ENCODE measurements around the gene LARGE2. TPM values are rescaled to one million over a fixed set of nuclear protein-coding genes. Genes with fewer than 3 reads are reported as not detected.

LARGE2 gene
- total and polyA plus RNA-seq, 2 of the 13 experiments (the other 11 are each of a cell fraction or from before 2014, with no cell fraction given) = 8.5 to 21.6 TPM

DNA sequence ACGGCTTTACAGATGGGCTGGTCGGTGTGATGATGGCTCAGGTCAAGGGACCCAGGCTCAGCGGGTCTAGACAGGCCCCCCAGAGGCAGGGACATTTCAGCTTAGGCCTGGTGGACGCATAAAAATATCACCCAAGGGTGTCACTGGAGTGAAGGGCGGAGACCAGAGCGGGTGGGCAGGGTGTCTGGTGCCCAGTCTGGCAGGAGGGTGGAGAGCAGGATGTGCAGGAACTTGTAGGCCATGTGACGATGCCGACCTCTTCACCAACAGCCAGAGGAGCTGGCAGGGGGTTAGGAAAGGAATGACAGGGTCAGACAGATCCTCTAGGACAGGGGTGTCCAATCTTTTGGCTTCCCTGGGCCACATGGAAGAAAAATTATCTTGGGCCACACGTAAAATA is 32.5 kb upstream of the LARGE2 start (continued):
- TF ChIP-seq, protein P1, sequence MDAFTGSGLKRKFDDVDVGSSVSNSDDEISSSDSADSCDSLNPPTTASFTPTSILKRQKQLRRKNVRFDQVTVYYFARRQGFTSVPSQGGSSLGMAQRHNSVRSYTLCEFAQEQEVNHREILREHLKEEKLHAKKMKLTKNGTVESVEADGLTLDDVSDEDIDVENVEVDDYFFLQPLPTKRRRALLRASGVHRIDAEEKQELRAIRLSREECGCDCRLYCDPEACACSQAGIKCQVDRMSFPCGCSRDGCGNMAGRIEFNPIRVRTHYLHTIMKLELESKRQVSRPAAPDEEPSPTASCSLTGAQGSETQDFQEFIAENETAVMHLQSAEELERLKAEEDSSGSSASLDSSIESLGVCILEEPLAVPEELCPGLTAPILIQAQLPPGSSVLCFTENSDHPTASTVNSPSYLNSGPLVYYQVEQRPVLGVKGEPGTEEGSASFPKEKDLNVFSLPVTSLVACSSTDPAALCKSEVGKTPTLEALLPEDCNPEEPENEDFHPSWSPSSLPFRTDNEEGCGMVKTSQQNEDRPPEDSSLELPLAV (CRISPR knock-in tag; conservative IDR thresholded peaks at IDR 0.05; ENCODE audit: low read depth) = no peak
- TF ChIP-seq REXO4 (CRISPR knock-in tag; IDR thresholded peaks at IDR 0.05; ENCODE audit: borderline replicate concordance) = no peak

DNA sequence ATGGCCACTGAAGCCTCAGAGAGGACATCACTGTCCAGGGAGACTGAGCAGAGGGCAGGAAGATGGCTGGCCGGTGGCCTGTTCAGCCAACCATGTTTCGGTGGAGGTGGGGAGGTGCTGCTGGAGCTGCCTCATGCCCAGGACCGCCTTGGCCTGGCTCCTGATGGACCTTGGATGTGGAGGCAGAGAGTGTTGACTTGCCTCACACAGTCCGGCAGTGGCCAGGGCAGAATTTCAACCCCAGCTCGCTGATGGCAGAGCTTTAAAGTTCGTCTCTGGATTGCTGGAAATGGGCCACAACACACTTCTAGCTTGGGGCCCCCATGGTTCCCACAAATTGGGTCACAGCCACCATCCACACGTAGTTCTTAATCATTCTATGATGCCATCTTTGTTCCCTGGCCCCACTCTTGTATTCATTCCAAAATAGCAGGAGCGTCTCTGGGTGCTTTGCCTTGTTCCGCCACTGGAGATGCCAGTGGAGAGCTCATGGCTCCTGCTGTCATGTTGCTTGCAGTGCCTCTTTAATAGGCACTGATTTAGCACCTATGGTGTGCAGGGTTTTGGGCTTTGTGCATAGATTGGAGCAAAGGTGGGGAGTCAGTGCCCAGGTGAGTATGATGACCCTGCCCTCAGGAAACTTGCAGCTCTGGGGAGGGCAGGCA is 31.4 kb upstream of the LARGE2 start:
- H3K27ac ChIP-seq (ENCODE audit: extremely low read length, insufficient read depth, low read length) = no peak overlapping the region
- 55% methylated on average over 4 of the region's 9 CpGs for WGBS (ENCODE audit: low lambda C conversion rate)
- no peak overlapping the region for H3K9ac ChIP-seq (ENCODE audit: insufficient read depth, low read depth, low read length)
- no peaks in the 10 kb centered on the region; a peak in 3 of 5 replicates for H3K27me3 ChIP-seq (ENCODE audit: control insufficient read depth in 1 of 2, insufficient read depth in 2 of 2, low read length in 2 of 2)
- ChIA-PET CTCF (ENCODE audit: low intra/inter-chr PET ratio, low total read pairs) (no interaction called here), POLR2A (no interaction called here)
- H3K79me2 ChIP-seq (ENCODE audit: insufficient read depth, low read length) = no peaks in the 10 kb centered on the region
- no peak for FAIRE-seq
- H3K4me1 ChIP-seq (ENCODE audit: insufficient read depth, low read length) = peaks cover 10% of the 10 kb centered on the region
- H3K36me3 ChIP-seq (replicated peaks in 1 of 2; ENCODE audit: control insufficient read depth in 1 of 2, insufficient read depth in 2 of 2, low read length in 2 of 2) = no peaks in the 10 kb centered on the region
- intact Hi-C loops (cut with micrococcal nuclease; ENCODE audit: unreplicated experiment) (no loop called here), in situ Hi-C loops (cut with HindIII; ENCODE audit: extremely low pct_ligation_motif_present, low pct_unique_long_range_greater_than_20kb) (no loop called here)
- H4K20me1 ChIP-seq (ENCODE audit: insufficient read depth, low read length) = 0 out of 2 replicates have a peak, but pooled peaks cover 3% of the 10 kb centered on the region
- DNase-seq (ENCODE audit: low spot score) = no peak
- no peak overlapping the region for H3K4me3 ChIP-seq (replicated peaks in 1 of 3; ENCODE audit: insufficient read depth in 1 of 3, low read depth in 2 of 3, low read length in 3 of 3)
- no peak for TF ChIP-seq SUZ12 (IDR thresholded peaks at IDR 0.05; ENCODE audit: low read depth, low read length)
- no peak for TF ChIP-seq RFX1 (IDR thresholded peaks at IDR 0.05)
- no peak for TF ChIP-seq NKX3-1 (CRISPR knock-in tag; IDR thresholded peaks at IDR 0.05)
- TF ChIP-seq ZNF30 (CRISPR knock-in tag; IDR thresholded peaks at IDR 0.05) = no peak
- TF ChIP-seq ZBTB7B (CRISPR knock-in tag; IDR thresholded peaks at IDR 0.05) = no peak
- no peak for TF ChIP-seq ARNT (IDR thresholded peaks at IDR 0.05)
- TF ChIP-seq, protein P2, sequence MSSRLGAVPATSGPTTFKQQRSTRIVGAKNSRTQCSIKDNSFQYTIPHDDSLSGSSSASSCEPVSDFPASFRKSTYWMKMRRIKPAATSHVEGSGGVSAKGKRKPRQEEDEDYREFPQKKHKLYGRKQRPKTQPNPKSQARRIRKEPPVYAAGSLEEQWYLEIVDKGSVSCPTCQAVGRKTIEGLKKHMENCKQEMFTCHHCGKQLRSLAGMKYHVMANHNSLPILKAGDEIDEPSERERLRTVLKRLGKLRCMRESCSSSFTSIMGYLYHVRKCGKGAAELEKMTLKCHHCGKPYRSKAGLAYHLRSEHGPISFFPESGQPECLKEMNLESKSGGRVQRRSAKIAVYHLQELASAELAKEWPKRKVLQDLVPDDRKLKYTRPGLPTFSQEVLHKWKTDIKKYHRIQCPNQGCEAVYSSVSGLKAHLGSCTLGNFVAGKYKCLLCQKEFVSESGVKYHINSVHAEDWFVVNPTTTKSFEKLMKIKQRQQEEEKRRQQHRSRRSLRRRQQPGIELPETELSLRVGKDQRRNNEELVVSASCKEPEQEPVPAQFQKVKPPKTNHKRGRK (CRISPR knock-in tag; IDR thresholded peaks at IDR 0.05) = no peak
- no peak for TF ChIP-seq ZMYM2 (CRISPR knock-in tag; IDR thresholded peaks at IDR 0.05)
- no peak for TF ChIP-seq CAMTA2 (CRISPR knock-in tag; IDR thresholded peaks at IDR 0.05; ENCODE audit: borderline replicate concordance)
- no peak for TF ChIP-seq TRIM24 (CRISPR knock-in tag; IDR thresholded peaks at IDR 0.05)
- no peak overlapping the region for H3K4me2 ChIP-seq (ENCODE audit: low read depth, low read length)
- ATAC-seq = no peak
- no peaks in the 10 kb centered on the region for H3K9me3 ChIP-seq (ENCODE audit: low read length)
- no TSS peak for BruUV-seq (replicated peaks)
- H2AFZ ChIP-seq (ENCODE audit: low read length) = no peak overlapping the region

Data from HepG2 (cell line).